Transverse colon (tissue), 4 donors: ENCODE results near the gene CCND3. TPM values are rescaled to one million over a fixed set of nuclear protein-coding genes. Genes with fewer than 3 reads are reported as not detected.

Experiments
- DNase-seq: peaks from one replicate; pipeline ENCODE4 v3.0.0-alpha.2; 2019
- H3K27ac ChIP-seq, 4 donors: fragments of 200-600 bp; sonication (generic); 2 replicates each; pipeline ENCODE4 v1.5.1; 2016 to 2018; ENCODE audit warnings: inconsistent platforms in 4 of 4
- H3K27me3 ChIP-seq: fragments of 200-600 bp; sonication (generic); 2 replicates; pipeline ENCODE4 v1.5.1; 2017; ENCODE audit warnings: inconsistent platforms
- H3K36me3 ChIP-seq, 4 donors: fragments of 200-600 bp; sonication (generic); 2 replicates each; pipeline ENCODE4 v1.5.1; 2017 to 2019; ENCODE audit warnings: inconsistent platforms in 4 of 4
- H3K4me1 ChIP-seq, 4 donors: fragments of 200-600 bp; sonication (generic); 2 replicates each; pipeline ENCODE4 v1.5.1; 2017 to 2020; ENCODE audit warnings: inconsistent platforms in 4 of 4
- H3K4me3 ChIP-seq, 4 donors: fragments of 200-600 bp; sonication (generic); 1 replicate in 1 of 4; 2 replicates in 3 of 4; pipeline versions ENCODE4 v1.5.1 to v1.6.1; 2017 to 2019; ENCODE audit warnings: inconsistent platforms in 4 of 4
- H3K9me3 ChIP-seq, 2 donors: fragments of 200-600 bp; sonication (generic); 2 replicates each; pipeline ENCODE4 v1.5.1; 2017 to 2019; ENCODE audit warnings: inconsistent platforms in 2 of 2
- EP300 ChIP-seq: sonication (generic); formaldehyde crosslinking; IDR thresholded peaks from one replicate; pipeline ENCODE4 v1.6.1; 2017; ENCODE audit warnings: antibody characterized with exemption, low read depth
- POLR2A ChIP-seq: fragments of 450-650 bp; IDR thresholded peaks from one replicate; pipeline ENCODE4 v1.6.1; 2016; ENCODE audit warnings: antibody characterized with exemption, mild to moderate bottlenecking, moderate library complexity
- POLR2AphosphoS5 ChIP-seq, 3 donors: sonication (generic); formaldehyde crosslinking; IDR thresholded peaks; one replicate each; pipeline ENCODE4 v1.6.1; 2016; ENCODE audit warnings: antibody characterized with exemption in 3 of 3
- WGBS, 2 donors: methylation state at CpG; one replicate each; pipeline ENCODE4 v1.1.5; 2018; ENCODE audit warnings: low coverage in 1 of 2; 5-methylcytosine and 5-hydroxymethylcytosine counted together
- in situ Hi-C, 4 donors: fragments of 200-750 bp; cut with MboI; loops; one replicate each; pipeline versions ENCODE4 v1.15.0 to v1.15.1; 2017; ENCODE audit warnings: low sequenced_read_pairs in 3 of 4, low pct_ligation_motif_present in 1 of 4, low pct_unique_long_range_greater_than_20kb in 1 of 4
- intact Hi-C: fragments of 100-400 bp; cut with DNase I; formaldehyde crosslinking; loops from one replicate; pipeline ENCODE4 v1.15.1; 2023; ENCODE audit warnings: low total_unique reads
- total RNA-seq, 4 donors: library from RNA; depleted of rRNA; stranded (reverse); fragments of >200 nt; gene quantifications; one replicate each; pipeline ENCODE4 v1.1.0, GENCODE V29; 2016
- TF ChIP-seq, protein P1 (sequence below), 5 experiments: fragments of 200-600 bp in 3 of 5; fragments of 450-650 bp in 2 of 5; sonication (generic) in 3 of 5; IDR thresholded peaks; 1 replicate in 2 of 5; 2 replicates in 3 of 5; pipeline ENCODE4 v1.5.1; 2016 to 2017; ENCODE audit warnings: antibody characterized with exemption in 5 of 5, inconsistent platforms in 3 of 5, mild to moderate bottlenecking in 2 of 5, moderate library complexity in 1 of 5

The CCND3 gene
- total RNA-seq, 4 donors from 2014 or later = 55.3 to 178 (median 75.6) TPM

DNA sequence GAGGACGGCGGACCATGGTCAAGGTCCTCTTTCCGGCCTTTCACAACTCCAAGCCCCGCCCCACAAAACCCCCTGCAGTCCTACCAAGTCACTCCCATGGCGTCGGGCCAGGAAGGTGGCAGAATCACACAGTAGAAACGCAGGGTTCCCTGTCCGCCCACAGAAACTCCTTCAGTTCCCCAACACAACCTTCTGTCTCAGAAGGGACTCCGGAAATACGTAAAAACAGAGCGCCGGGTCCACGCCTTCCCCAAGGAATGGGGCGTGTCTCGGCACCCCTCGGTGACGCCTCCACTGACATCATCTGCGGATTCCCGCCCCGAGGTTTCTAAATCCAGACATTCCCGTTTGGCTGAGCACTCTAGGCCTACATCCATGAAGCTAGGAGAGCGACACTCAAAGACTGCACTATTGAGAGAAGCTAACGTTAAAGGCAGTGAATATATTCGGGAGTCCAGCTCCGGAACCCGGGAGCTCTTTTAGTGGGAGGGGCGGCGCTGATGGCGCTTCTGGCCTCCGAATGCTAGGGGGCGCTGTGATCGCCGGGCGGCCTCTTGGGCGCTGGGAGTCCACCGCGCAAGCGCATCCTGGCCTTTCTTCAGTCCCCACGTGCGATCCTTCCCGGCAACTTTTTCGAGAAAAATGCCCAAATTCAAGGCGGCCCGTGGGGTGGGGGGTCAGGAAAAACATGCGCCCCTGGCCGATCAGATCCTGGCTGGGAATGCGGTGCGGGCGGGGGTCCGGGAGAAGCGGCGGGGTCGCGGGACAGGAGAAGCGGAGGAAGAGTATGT is 20.5 kb downstream of the CCND3 start, which contains the start of the genes BYSL and MED20:
Gene BYSL, plus strand, starts transcription at position 579 of the 791 bp plus-strand sequence. Its CDS starts 64 bp downstream, at position 643.
Gene MED20, minus strand, starts transcription at position 219 of the 791 bp plus-strand sequence. Its CDS starts 121 bp downstream, at position 98.
- Histone ChIP-seq H3K36me3 (peaks cover 0 to 3% (median 1%) of the 10 kb centered on the region in 4 donors), H3K27ac (peak within 1 kb of the TSS; percentile 95 to 98 (median 96)), H3K27me3 (no peaks in the 10 kb centered on the region), H3K4me1 (peaks cover 18 to 36% (median 27%) of the 10 kb centered on the region in 4 donors), H3K9me3 (no peaks in the 10 kb centered on the region), H3K4me3 (peak within 1 kb of the TSS; percentile 64 to 81 (median 74))
- no peak for TF ChIP-seq EP300
- TF ChIP-seq POLR2AphosphoS5 (IDR thresholded peaks at IDR 0.05) = peak; percentile 87 to 97 (median 92)
- peak; percentile 93 for TF ChIP-seq POLR2A
- TF ChIP-seq, protein P1, sequence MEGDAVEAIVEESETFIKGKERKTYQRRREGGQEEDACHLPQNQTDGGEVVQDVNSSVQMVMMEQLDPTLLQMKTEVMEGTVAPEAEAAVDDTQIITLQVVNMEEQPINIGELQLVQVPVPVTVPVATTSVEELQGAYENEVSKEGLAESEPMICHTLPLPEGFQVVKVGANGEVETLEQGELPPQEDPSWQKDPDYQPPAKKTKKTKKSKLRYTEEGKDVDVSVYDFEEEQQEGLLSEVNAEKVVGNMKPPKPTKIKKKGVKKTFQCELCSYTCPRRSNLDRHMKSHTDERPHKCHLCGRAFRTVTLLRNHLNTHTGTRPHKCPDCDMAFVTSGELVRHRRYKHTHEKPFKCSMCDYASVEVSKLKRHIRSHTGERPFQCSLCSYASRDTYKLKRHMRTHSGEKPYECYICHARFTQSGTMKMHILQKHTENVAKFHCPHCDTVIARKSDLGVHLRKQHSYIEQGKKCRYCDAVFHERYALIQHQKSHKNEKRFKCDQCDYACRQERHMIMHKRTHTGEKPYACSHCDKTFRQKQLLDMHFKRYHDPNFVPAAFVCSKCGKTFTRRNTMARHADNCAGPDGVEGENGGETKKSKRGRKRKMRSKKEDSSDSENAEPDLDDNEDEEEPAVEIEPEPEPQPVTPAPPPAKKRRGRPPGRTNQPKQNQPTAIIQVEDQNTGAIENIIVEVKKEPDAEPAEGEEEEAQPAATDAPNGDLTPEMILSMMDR (IDR thresholded peaks at IDR 0.05) = peak; percentile 96 to 99 (median 98)
- WGBS, 2 donors = 0% methylated on average over 55 of the region's 55 CpGs; no CpG with 5 or more reads in 1 of the 2 donors
- in situ Hi-C loops = loop anchor here in 1 of 4 donors (25.0 kb wide), 2 partner anchors 134 to 291 kb away; partner anchors contain the start of genes FRS3, MRPS10, PRICKLE4 and TOMM6
- DNase-seq = peak; percentile 95
- intact Hi-C loops = loop anchor here (5.0 kb wide), 1 partner anchor 134 kb away; the partner anchor contains the start of gene TOMM6

- Histone ChIP-seq H3K27ac (no peak overlapping the region), H3K4me1 (peaks cover 13 to 25% (median 20%) of the 10 kb centered on the region in 4 donors), H3K36me3 (peaks cover 0 to 18% (median 4%) of the 10 kb centered on the region in 4 donors), H3K4me3 (no peak overlapping the region), H3K9me3 (no peaks in the 10 kb centered on the region), H3K27me3 (no peaks in the 10 kb centered on the region)
- intact Hi-C loops (no loop called here), in situ Hi-C loops (loop anchor here in 1 of 4 donors (25.0 kb wide), 2 partner anchors 130 to 295 kb away; partner anchors contain the start of genes FRS3, MRPS10, PRICKLE4 and TOMM6)
- DNase-seq = no peak
- TF ChIP-seq, protein P1 (IDR thresholded peaks at IDR 0.05) = no peak
- TF ChIP-seq POLR2A = no peak
- 59 to 65% methylated on average over 4 of the region's 4 CpGs for WGBS, 2 donors
Measured at GRCh38 chr6:41917528-41917927, 24.1 kb downstream of the CCND3 start.

DNA sequence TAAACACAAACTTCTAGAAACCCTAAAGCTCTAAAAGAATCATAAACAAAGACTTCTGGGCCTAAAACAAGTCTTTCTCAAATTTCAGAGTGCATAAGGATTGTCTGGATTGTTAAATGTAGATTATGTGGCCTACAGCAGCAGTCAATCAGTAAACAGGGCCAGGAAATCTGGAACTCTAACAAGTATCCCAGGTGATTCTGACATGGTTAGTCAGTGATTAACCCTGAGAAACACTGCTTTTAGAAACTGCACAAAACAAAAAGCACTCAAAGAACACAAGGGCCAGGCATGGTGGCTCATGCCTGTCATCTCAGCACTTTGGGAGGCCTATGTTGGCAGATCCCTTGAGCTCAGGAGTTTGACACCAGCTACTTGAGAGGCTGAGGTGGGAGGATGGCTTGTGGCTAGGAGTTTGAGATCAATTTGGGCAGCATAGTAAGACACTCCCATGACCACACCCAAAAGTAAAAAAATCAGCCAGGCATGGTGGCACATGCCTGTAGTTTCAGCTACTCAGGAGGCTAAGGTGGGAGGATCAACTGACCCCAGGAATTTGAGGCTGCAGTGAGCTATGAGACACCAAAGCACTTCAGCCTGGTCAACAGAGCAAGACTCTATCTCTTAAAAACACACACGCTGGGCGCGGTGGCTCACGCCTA is 26.6 kb downstream of the CCND3 start:
- no peaks in the 10 kb centered on the region for H3K27me3 ChIP-seq
- H3K4me1 ChIP-seq = peaks cover 4 to 14% (median 9%) of the 10 kb centered on the region in 4 donors
- intact Hi-C loops = no loop called here
- 97% methylated on average over 4 of the region's 4 CpGs; no CpG with 5 or more reads in 1 of the 2 donors for WGBS, 2 donors
- H3K9me3 ChIP-seq = no peaks in the 10 kb centered on the region
- in situ Hi-C loops = loop anchor here in 1 of 4 donors (25.0 kb wide), 2 partner anchors 128 to 297 kb away; partner anchors contain the start of genes FRS3, MRPS10, PRICKLE4 and TOMM6
- no peak for DNase-seq
- peaks cover 0 to 18% (median 4%) of the 10 kb centered on the region in 4 donors for H3K36me3 ChIP-seq
- H3K27ac ChIP-seq = no peak overlapping the region
- no peak for TF ChIP-seq POLR2A
- no peak for TF ChIP-seq EP300
- TF ChIP-seq, protein P1 (IDR thresholded peaks at IDR 0.05) = no peak
- no peak for TF ChIP-seq POLR2AphosphoS5 (IDR thresholded peaks at IDR 0.05)
- no peak overlapping the region for H3K4me3 ChIP-seq
